CD4-positive, alpha-beta T cell (primary cell): ENCODE results near the gene TTLL12. TPM values are rescaled to one million over a fixed set of nuclear protein-coding genes. Genes with fewer than 3 reads are reported as not detected.

Source experiments
- ATAC-seq: fragments of 200-7000 bp; cut with Tn5 transposase; one replicate; pipeline ENCODE4 v1.10.0; 2022; ENCODE audit warnings: mild to moderate bottlenecking; ENCODE audit not compliant: poor library complexity
- CTCF ChIA-PET: fragments of 350-600 bp; sonication (Branson Sonifier 250); formaldehyde crosslinking; loops from one replicate; lab custom pipeline; 2021; ENCODE audit warnings: antibody characterized with exemption, inconsistent platforms; lab: Charles Lee
- POLR2A ChIA-PET: fragments of 350-600 bp; sonication (Branson Sonifier 250); formaldehyde crosslinking; loops from one replicate; lab custom pipeline; 2021; ENCODE audit warnings: antibody characterized with exemption, inconsistent platforms; lab: Charles Lee
- DNase-seq, 14 experiments: peaks; one replicate each; pipeline ENCODE4 v3.0.0-alpha.2; 2013 to 2020; ENCODE audit warnings: mixed read lengths in 2 of 14
- H3K27ac ChIP-seq, 2 donors: one replicate each; pipeline versions ENCODE4 v1.5.1 to v1.7.0; 2013; ENCODE audit warnings: low read length in 2 of 2, low read depth in 1 of 2, mild to moderate bottlenecking in 1 of 2
- H3K27me3 ChIP-seq, 2 experiments: 1 replicate in 1 of 2; 2 replicates in 1 of 2; pipeline versions ENCODE4 v1.6.1 to v1.7.0; 2013; ENCODE audit warnings: low read length in 2 of 2, control low read depth in 1 of 2, mild to moderate bottlenecking in 1 of 2, moderate library complexity in 1 of 2; ENCODE audit not compliant: insufficient read depth in 2 of 2, control insufficient read depth in 1 of 2
- H3K36me3 ChIP-seq: one replicate; pipeline ENCODE4 v1.6.1; 2013; ENCODE audit warnings: low read length, control low read depth; ENCODE audit not compliant: insufficient read depth
- H3K4me1 ChIP-seq: one replicate; pipeline ENCODE4 v1.6.1; 2013; ENCODE audit warnings: low read length, control low read depth; ENCODE audit not compliant: insufficient read depth
- H3K4me3 ChIP-seq: one replicate; pipeline ENCODE4 v1.5.1; 2013; ENCODE audit warnings: mild to moderate bottlenecking, low read length, moderate library complexity
- H3K9me3 ChIP-seq, 2 experiments: 1 replicate in 1 of 2; 2 replicates in 1 of 2; pipeline versions ENCODE4 v1.6.1 to v1.7.0; 2013; ENCODE audit warnings: low read length in 2 of 2, mild to moderate bottlenecking in 2 of 2, control low read depth in 1 of 2, moderate library complexity in 1 of 2; ENCODE audit not compliant: control insufficient read depth in 1 of 2, insufficient read depth in 1 of 2
- H3K27ac Mint-ChIP-seq: one replicate; pipeline ENCODE4 v1.8.0; 2020; ENCODE audit warnings: mixed read lengths
- H3K27me3 Mint-ChIP-seq: one replicate; pipeline ENCODE4 v1.8.0; 2021; ENCODE audit warnings: mixed read lengths
- H3K36me3 Mint-ChIP-seq: one replicate; pipeline ENCODE4 v1.8.0; 2021; ENCODE audit warnings: low read depth, mixed read lengths
- H3K4me1 Mint-ChIP-seq: one replicate; pipeline ENCODE4 v1.8.0; 2021; ENCODE audit warnings: low read depth, mixed read lengths
- H3K4me3 Mint-ChIP-seq: one replicate; pipeline ENCODE4 v1.8.0; 2020; ENCODE audit warnings: mild to moderate bottlenecking, mixed read lengths
- H3K9me3 Mint-ChIP-seq: one replicate; pipeline ENCODE4 v1.8.0; 2020; ENCODE audit warnings: mixed read lengths
- CTCF ChIP-seq: fragments of 200-600 bp; IDR thresholded peaks from one replicate; pipeline ENCODE4 v1.8.0; 2022; ENCODE audit warnings: antibody characterized with exemption, mild to moderate bottlenecking
- intact Hi-C, 2 experiments: fragments of 100-400 bp; cut with DNase I in 1 of 2; cut with micrococcal nuclease in 1 of 2; formaldehyde crosslinking; loops; one replicate each; pipeline versions ENCODE4 v1.15.1 to v1.9.0; 2023 to 2025; cut with DNase I, micrococcal nuclease
- total RNA-seq, 174 experiments: library from RNA in 2 of 174; stranded (reverse) in 2 of 174; gene quantifications; one replicate each; pipeline ENCODE4 v1.2.3 and lab custom pipeline; 2021 to 2026

Gene TTLL12
- total RNA-seq, 2 experiments from 2014 or later: 5.0 to 6.6 TPM

GRCh38 chr22:43152357-43153071 is 34.4 kb downstream of the TTLL12 start:
- no peaks in the 10 kb centered on the region for H3K9me3 ChIP-seq
- DNase-seq (peak; percentile 33 to 78 (median 61)), ATAC-seq (peak; percentile 92)
- Mint-ChIP-seq H3K27me3 (no peaks in the 10 kb centered on the region), H3K4me1 (peaks cover 28% of the 10 kb centered on the region), H3K27ac (peak overlapping the region; percentile 83), H3K4me3 (peak overlapping the region; percentile 88), H3K36me3 (peaks cover 4% of the 10 kb centered on the region), H3K9me3 (no peaks in the 10 kb centered on the region)
- peaks cover 46% of the 10 kb centered on the region for H3K4me1 ChIP-seq
- no peaks in the 10 kb centered on the region for H3K27me3 ChIP-seq
- peak overlapping the region; percentile 56 to 60 for H3K27ac ChIP-seq
- peaks cover 5% of the 10 kb centered on the region for H3K36me3 ChIP-seq
- POLR2A ChIA-PET: interaction anchor here (0.8 to 1.6 kb wide), 3 partner anchors 9 to 34 kb away, joined by 3 to 20 read pairs (median 9); partner anchors contain the start of genes MCAT and TTLL12
- intact Hi-C loops: loop anchor here (1.0 to 5.0 kb wide), 3 partner anchors 34 to 1345 kb away; partner anchors contain the start of genes RTL6 (in 1 of the 2) and TTLL12 (in 1 of the 2)
- TF ChIP-seq CTCF: no peak
- peak overlapping the region; percentile 74 for H3K4me3 ChIP-seq
- CTCF ChIA-PET: interaction anchor here (0.8 to 1.5 kb wide), 2 partner anchors 10 to 35 kb away, joined by 4 to 7 read pairs; partner anchors contain the start of gene TTLL12

GRCh38 chr22:43152003-43152356 is 35.0 kb downstream of the TTLL12 start:
- Histone ChIP-seq H3K9me3 (no peaks in the 10 kb centered on the region), H3K36me3 (peaks cover 5% of the 10 kb centered on the region), H3K27ac (peak overlapping the region; percentile 56 to 60), H3K4me3 (peak overlapping the region; percentile 74), H3K27me3 (no peaks in the 10 kb centered on the region), H3K4me1 (peaks cover 46% of the 10 kb centered on the region)
- peak overlapping the region; percentile 88 for H3K4me3 Mint-ChIP-seq
- ATAC-seq: peak; percentile 46
- peak overlapping the region; percentile 83 for H3K27ac Mint-ChIP-seq
- intact Hi-C loops: loop anchor here (1.0 to 5.0 kb wide), 3 partner anchors 34 to 1345 kb away; partner anchors contain the start of genes RTL6 (in 1 of the 2) and TTLL12 (in 1 of the 2)
- H3K4me1 Mint-ChIP-seq: peaks cover 34% of the 10 kb centered on the region
- TF ChIP-seq CTCF: no peak
- ChIA-PET POLR2A (interaction anchor here (0.8 to 1.6 kb wide), 3 partner anchors 9 to 35 kb away, joined by 3 to 20 read pairs (median 9); partner anchors contain the start of genes MCAT and TTLL12), CTCF (interaction anchor here (1.5 kb wide), 1 partner anchor 35 kb away, joined by 7 read pairs; the partner anchor contains the start of gene TTLL12)
- DNase-seq: peak in 3 of 14 experiments; percentile 14 to 20 (median 16)
- no peaks in the 10 kb centered on the region for H3K9me3 Mint-ChIP-seq
- no peaks in the 10 kb centered on the region for H3K27me3 Mint-ChIP-seq
- peaks cover 4% of the 10 kb centered on the region for H3K36me3 Mint-ChIP-seq

GRCh38 chr22:43151251-43152002 is 35.5 kb downstream of the TTLL12 start, which contains the start of gene TSPO:
TSPO (plus strand) TSS chr22:43151559; CDS start chr22:43159239, 7,680 bp downstream.
- Mint-ChIP-seq H3K36me3 (peaks cover 4% of the 10 kb centered on the region), H3K4me1 (peaks cover 35% of the 10 kb centered on the region), H3K27me3 (no peaks in the 10 kb centered on the region), H3K9me3 (no peaks in the 10 kb centered on the region), H3K4me3 (peak within 1 kb of the TSS; percentile 97), H3K27ac (peak within 1 kb of the TSS; percentile 87)
- Histone ChIP-seq H3K4me1 (peaks cover 46% of the 10 kb centered on the region), H3K4me3 (peak within 1 kb of the TSS; percentile 74), H3K9me3 (no peaks in the 10 kb centered on the region), H3K27me3 (no peaks in the 10 kb centered on the region), H3K27ac (peak within 1 kb of the TSS; percentile 56 to 60), H3K36me3 (peaks cover 5% of the 10 kb centered on the region)
- POLR2A ChIA-PET: interaction anchor here (0.9 to 2.0 kb wide), 4 partner anchors 8 to 36 kb away, joined by 3 to 20 read pairs (median 10); partner anchors contain the start of genes MCAT and TTLL12
- intact Hi-C loops: loop anchor here (1.0 to 5.0 kb wide), 4 partner anchors 35 to 1346 kb away; partner anchors contain the start of genes RTL6 (in 1 of the 2), TTLL1 (in 1 of the 2) and TTLL12 (in 1 of the 2)
- DNase-seq (peak; percentile 31 to 82 (median 56)), ATAC-seq (peak; percentile 47)
- CTCF ChIA-PET: interaction anchor here (1.5 kb wide), 1 partner anchor 36 kb away, joined by 7 read pairs; the partner anchor contains the start of gene TTLL12
- no peak for TF ChIP-seq CTCF
